ENCODE data around the gene AURKAIP1. TPM values are rescaled to one million over a fixed set of nuclear protein-coding genes. Genes with fewer than 3 reads are reported as not detected.

Gene AURKAIP1
- total and polyA plus RNA-seq, 2 of the 4 experiments (the other 2 are of a cell fraction) = 45.7 to 107 TPM

GRCh38 chr1:1422465-1423244 lies 47.6 kb upstream of the AURKAIP1 start:
- peak; percentile 50 for DNase-seq
- 80% methylated on average over 15 of the region's 29 CpGs; no CpG with 5 or more reads in 1 of the 2 experiments for whole genome bisulfite sequencing, 2 experiments (ENCODE audit: extremely low coverage in 2 of 2, insufficient read length in 1 of 2)
- CTCF ChIA-PET = no interaction called here

More at GRCh38 chr1:1422465-1423244, 47.6 kb upstream of the AURKAIP1 start:
- BruUV-seq (replicated peaks) = no TSS peak
- H3K9me1 ChIP-seq (ENCODE audit: insufficient read depth, low read length) = no peaks in the 10 kb centered on the region
- H2AK9ac ChIP-seq (replicated peaks; ENCODE audit: low read depth, low read length, poor library complexity) = peak overlapping the region; percentile 29
- H3K56ac ChIP-seq (ENCODE audit: extremely low read depth, insufficient read depth, low read length) = no peak overlapping the region
- peak; percentile 31; the same call in 1 of the 2 replicates for ATAC-seq (ENCODE audit: low read depth)
- no peak overlapping the region for H3K9ac ChIP-seq (ENCODE audit: low read depth, low read length)
- H3K4me3 ChIP-seq (ENCODE audit: insufficient read depth, low read depth, low read length) = no peak overlapping the region
- H4K20me1 ChIP-seq (ENCODE audit: insufficient read depth, low read length) = no peaks in the 10 kb centered on the region
- H2BK15ac ChIP-seq (ENCODE audit: low read depth, low read length) = 0 out of 3 replicates have a peak overlapping the region, but pooled peaks have one; percentile 61
- no peaks in the 10 kb centered on the region for H3K9me3 ChIP-seq (ENCODE audit: control insufficient read depth, insufficient read depth, low read length)
- POLR2A ChIA-PET (ENCODE audit: unreplicated experiment) = no interaction called here
- no peaks in the 10 kb centered on the region for H3K27me3 ChIP-seq (ENCODE audit: control insufficient read depth, insufficient read depth, low read length)
- H3K4me2 ChIP-seq (ENCODE audit: low read depth, low read length) = no peak overlapping the region
- H3K14ac ChIP-seq (replicated peaks; ENCODE audit: low read depth, low read length) = no peak overlapping the region; the same call in 1 of the 2 replicates
- peak overlapping the region; percentile 36 to 66; a peak in 3 of 4 replicates for H4K8ac ChIP-seq (ENCODE audit: low read depth in 2 of 2, low read length in 2 of 2)
- no peak overlapping the region for H2BK20ac ChIP-seq (ENCODE audit: low read depth, low read length)
- peak overlapping the region; percentile 84 for H2AFZ ChIP-seq (replicated peaks; ENCODE audit: low read length, poor library complexity)
- H4K5ac ChIP-seq (ENCODE audit: low read depth, low read length) = no peak overlapping the region
- no peak overlapping the region for H2BK5ac ChIP-seq (ENCODE audit: low read depth, low read length, poor library complexity, severe bottlenecking)
- in situ Hi-C loops (cut with MboI; ENCODE audit: low sequenced_read_pairs) = no loop called here
- intact Hi-C loops (cut with micrococcal nuclease) = no loop called here
- TF ChIP-seq NFE2L2 (IDR thresholded peaks at IDR 0.05; ENCODE audit: low read depth, low read length) (no peak), POLR2A (IDR thresholded peaks at IDR 0.05; ENCODE audit: low read depth, low read length) (no peak), MXI1 (IDR thresholded peaks at IDR 0.05; ENCODE audit: borderline replicate concordance, low read depth, low read length) (no peak), CHD1 (IDR thresholded peaks at IDR 0.05; ENCODE audit: low read depth, low read length) (no peak), MAZ (IDR thresholded peaks at IDR 0.05; ENCODE audit: borderline replicate concordance, low read depth, low read length) (no peak), RCOR1 (IDR thresholded peaks at IDR 0.05; ENCODE audit: insufficient replicate concordance, low read length) (no peak), MAFK (IDR thresholded peaks at IDR 0.05; ENCODE audit: low read depth, low read length) (no peak), USF2 (IDR thresholded peaks at IDR 0.05; ENCODE audit: low read depth, low read length) (no peak), RFX5 (IDR thresholded peaks at IDR 0.05; ENCODE audit: low read depth, low read length) (no peak), ELK1 (IDR thresholded peaks at IDR 0.05; ENCODE audit: borderline replicate concordance, low read depth, low read length) (no peak), RAD21 (IDR thresholded peaks at IDR 0.05; ENCODE audit: low read length) (no peak), FOS (IDR thresholded peaks at IDR 0.05; ENCODE audit: low read depth, low read length) (no peak), CEBPB (IDR thresholded peaks at IDR 0.05; ENCODE audit: low read depth, low read length) (no peak), BHLHE40 (IDR thresholded peaks at IDR 0.05; ENCODE audit: low read depth, low read length) (no peak), SMC3 (IDR thresholded peaks at IDR 0.05; ENCODE audit: low read depth, low read length) (no peak)
- peaks cover 3% of the 10 kb centered on the region; the same call in 1 of the 2 replicates for H3K4me1 ChIP-seq (ENCODE audit: control insufficient read depth, insufficient read depth, low read length)
- no peaks in the 10 kb centered on the region for H3K79me1 ChIP-seq (ENCODE audit: low read depth in 1 of 2, low read length in 2 of 2)
- dilution Hi-C loops (cut with HindIII; ENCODE audit: low sequenced_read_pairs, unreplicated experiment) = no loop called here
- no peak overlapping the region for H2AK5ac ChIP-seq (ENCODE audit: low read depth, low read length)
- no peak overlapping the region for H3K4ac ChIP-seq (ENCODE audit: low read depth, low read length)
- no peak overlapping the region for H3K18ac ChIP-seq (ENCODE audit: low read depth, low read length)
- H3K27ac ChIP-seq (ENCODE audit: insufficient read depth, low read length) = no peak overlapping the region
- H2BK120ac ChIP-seq (ENCODE audit: low read depth, low read length) = peak overlapping the region; percentile 54; the same call in 1 of the 2 replicates
- no peaks in the 10 kb centered on the region for H3K36me3 ChIP-seq (ENCODE audit: control insufficient read depth, insufficient read depth, low read length)
- no peak overlapping the region for H4K91ac ChIP-seq (ENCODE audit: insufficient read depth, low read depth, low read length)
- H3K23ac ChIP-seq (ENCODE audit: low read depth, low read length) = no peak overlapping the region
